Nephron (organoid): ENCODE measurements around the gene TRAPPC2L.

ENCODE experiments used
- H3K27ac Mint-ChIP-seq, 3 experiments: 2 replicates each; pipeline ENCODE4 v1.8.0; 2020; ENCODE audit warnings: mixed read lengths in 3 of 3, mild to moderate bottlenecking in 2 of 3, moderate library complexity in 1 of 3
- H3K27me3 Mint-ChIP-seq: 2 replicates; pipeline ENCODE4 v1.8.0; 2021; ENCODE audit warnings: low read depth, mild to moderate bottlenecking, moderate library complexity, mixed read lengths
- H3K36me3 Mint-ChIP-seq: 2 replicates; pipeline ENCODE4 v1.8.0; 2020; ENCODE audit warnings: low read depth, mixed read lengths
- H3K4me1 Mint-ChIP-seq: 2 replicates; pipeline ENCODE4 v1.8.0; 2020; ENCODE audit warnings: mixed read lengths
- H3K4me3 Mint-ChIP-seq, 3 experiments: 2 replicates each; pipeline ENCODE4 v1.8.0; 2020; ENCODE audit warnings: mild to moderate bottlenecking in 3 of 3, mixed read lengths in 3 of 3, moderate library complexity in 2 of 3
- H3K9me3 Mint-ChIP-seq: 2 replicates; pipeline ENCODE4 v1.8.0; 2020; ENCODE audit warnings: mixed read lengths
- CTCF ChIP-seq, 3 experiments: fragments of 200-600 bp; sonication (generic); IDR thresholded peaks; one replicate each; pipeline ENCODE4 v1.5.0; 2021; ENCODE audit warnings: antibody characterized with exemption in 3 of 3; ENCODE audit not compliant: unreplicated experiment in 3 of 3

The TRAPPC2L gene

GRCh38 chr16:88877564-88878289 is 20.8 kb downstream of the TRAPPC2L start:
- Mint-ChIP-seq H3K4me3 (no peak overlapping the region), H3K27ac (no peak overlapping the region)
- no peak for TF ChIP-seq CTCF (IDR thresholded peaks at IDR 0.05; ENCODE audit: unreplicated experiment in 3 of 3)

GRCh38 chr16:88878356-88878755 is 21.4 kb downstream of the TRAPPC2L start:
- Mint-ChIP-seq H3K4me1 (peaks cover 21% of the 10 kb centered on the region), H3K9me3 (no peaks in the 10 kb centered on the region), H3K4me3 (no peak overlapping the region), H3K27ac (no peak overlapping the region), H3K27me3 (peaks cover 8% of the 10 kb centered on the region), H3K36me3 (no peaks in the 10 kb centered on the region)
- TF ChIP-seq CTCF (IDR thresholded peaks at IDR 0.05; ENCODE audit: unreplicated experiment in 3 of 3): no peak

More at GRCh38 chr16:88877564-88878289, 20.8 kb downstream of the TRAPPC2L start:
- no peaks in the 10 kb centered on the region for H3K9me3 Mint-ChIP-seq
- H3K4me1 Mint-ChIP-seq: peaks cover 18% of the 10 kb centered on the region
- peaks cover 8% of the 10 kb centered on the region for H3K27me3 Mint-ChIP-seq
- H3K36me3 Mint-ChIP-seq: no peaks in the 10 kb centered on the region

- no peaks in the 10 kb centered on the region for H3K9me3 Mint-ChIP-seq
- H3K36me3 Mint-ChIP-seq: no peaks in the 10 kb centered on the region
- no peak overlapping the region for H3K27ac Mint-ChIP-seq
- no peak for TF ChIP-seq CTCF (IDR thresholded peaks at IDR 0.05; ENCODE audit: unreplicated experiment in 3 of 3)
- peaks cover 8% of the 10 kb centered on the region for H3K27me3 Mint-ChIP-seq
- no peak overlapping the region for H3K4me3 Mint-ChIP-seq
- H3K4me1 Mint-ChIP-seq: peaks cover 29% of the 10 kb centered on the region
Measured at GRCh38 chr16:88878967-88879787, 22.2 kb downstream of the TRAPPC2L start.

- Mint-ChIP-seq H3K4me1 (peaks cover 29% of the 10 kb centered on the region), H3K27me3 (peaks cover 8% of the 10 kb centered on the region), H3K9me3 (no peaks in the 10 kb centered on the region), H3K4me3 (peak overlapping the region in 1 of 3 experiments; percentile 50), H3K36me3 (no peaks in the 10 kb centered on the region), H3K27ac (peak overlapping the region in 1 of 3 experiments; percentile 59)
- TF ChIP-seq CTCF (IDR thresholded peaks at IDR 0.05; ENCODE audit: unreplicated experiment in 3 of 3): no peak
Measured at GRCh38 chr16:88879788-88880055, 22.8 kb downstream of the TRAPPC2L start.

GRCh38 chr16:88880226-88881006 is 23.5 kb downstream of the TRAPPC2L start:
- no peaks in the 10 kb centered on the region for H3K36me3 Mint-ChIP-seq
- H3K27ac Mint-ChIP-seq: peak overlapping the region in 1 of 3 experiments; percentile 59
- peaks cover 29% of the 10 kb centered on the region for H3K4me1 Mint-ChIP-seq
- H3K9me3 Mint-ChIP-seq: no peaks in the 10 kb centered on the region
- peak overlapping the region in 2 of 3 experiments; percentile 27 to 50 for H3K4me3 Mint-ChIP-seq
- H3K27me3 Mint-ChIP-seq: peaks cover 11% of the 10 kb centered on the region
- no peak for TF ChIP-seq CTCF (IDR thresholded peaks at IDR 0.05; ENCODE audit: unreplicated experiment in 3 of 3)
